Vagina (tissue), 2 donors: Measurements from ENCODE around the gene DAND5.

ENCODE experiments used
- POLR2A ChIP-seq, 2 donors: fragments of 450-650 bp; IDR thresholded peaks; one replicate each; pipeline ENCODE4 v1.6.1; 2017; ENCODE audit warnings: antibody characterized with exemption in 2 of 2, mild to moderate bottlenecking in 2 of 2, moderate library complexity in 2 of 2
- TF ChIP-seq, protein P1 (sequence below), 3 experiments: fragments of 450-650 bp in 2 of 3; fragments of 200-600 bp in 1 of 3; sonication (generic) in 1 of 3; IDR thresholded peaks; one replicate each; pipeline ENCODE4 v1.5.1; 2017 to 2019; ENCODE audit warnings: antibody characterized with exemption in 3 of 3, mild to moderate bottlenecking in 2 of 3, moderate library complexity in 2 of 3

DNA sequence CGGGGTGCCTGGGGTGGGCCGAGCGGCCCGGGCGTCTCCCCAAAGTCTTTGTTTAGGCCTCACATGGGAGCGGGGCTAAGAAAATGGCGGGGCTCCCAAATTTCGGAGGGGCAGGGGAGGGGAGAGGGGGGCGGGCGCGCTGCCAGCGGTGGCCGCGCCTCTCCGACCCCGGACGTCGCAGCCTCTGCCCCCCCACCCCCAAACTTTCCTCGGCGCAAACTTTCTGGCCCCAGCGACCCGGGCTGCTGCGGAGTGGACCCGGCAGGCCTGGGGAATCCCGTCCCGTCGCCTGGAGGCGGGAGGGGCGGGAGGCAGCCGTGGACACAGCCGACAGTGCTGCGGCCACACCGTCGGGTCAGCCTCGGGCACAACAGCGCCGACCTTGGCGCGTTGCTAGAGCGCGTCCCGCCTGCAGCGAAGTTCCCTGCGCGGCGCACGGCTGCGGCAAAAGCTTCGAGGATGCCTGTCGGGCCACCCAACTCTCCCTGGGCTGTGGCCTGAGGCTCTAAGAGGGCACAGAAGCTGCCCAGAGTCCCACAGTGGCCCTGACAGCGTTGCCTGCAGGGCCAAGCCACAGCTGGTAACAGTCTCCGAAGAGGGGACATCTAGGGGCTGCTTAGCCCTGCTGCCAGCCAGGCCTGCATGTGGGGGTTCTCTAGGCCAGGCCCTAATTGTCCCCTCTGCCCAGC lies 27.2 kb downstream of the DAND5 start:
- no peak for TF ChIP-seq POLR2A (IDR thresholded peaks at IDR 0.05)
- TF ChIP-seq, protein P1, sequence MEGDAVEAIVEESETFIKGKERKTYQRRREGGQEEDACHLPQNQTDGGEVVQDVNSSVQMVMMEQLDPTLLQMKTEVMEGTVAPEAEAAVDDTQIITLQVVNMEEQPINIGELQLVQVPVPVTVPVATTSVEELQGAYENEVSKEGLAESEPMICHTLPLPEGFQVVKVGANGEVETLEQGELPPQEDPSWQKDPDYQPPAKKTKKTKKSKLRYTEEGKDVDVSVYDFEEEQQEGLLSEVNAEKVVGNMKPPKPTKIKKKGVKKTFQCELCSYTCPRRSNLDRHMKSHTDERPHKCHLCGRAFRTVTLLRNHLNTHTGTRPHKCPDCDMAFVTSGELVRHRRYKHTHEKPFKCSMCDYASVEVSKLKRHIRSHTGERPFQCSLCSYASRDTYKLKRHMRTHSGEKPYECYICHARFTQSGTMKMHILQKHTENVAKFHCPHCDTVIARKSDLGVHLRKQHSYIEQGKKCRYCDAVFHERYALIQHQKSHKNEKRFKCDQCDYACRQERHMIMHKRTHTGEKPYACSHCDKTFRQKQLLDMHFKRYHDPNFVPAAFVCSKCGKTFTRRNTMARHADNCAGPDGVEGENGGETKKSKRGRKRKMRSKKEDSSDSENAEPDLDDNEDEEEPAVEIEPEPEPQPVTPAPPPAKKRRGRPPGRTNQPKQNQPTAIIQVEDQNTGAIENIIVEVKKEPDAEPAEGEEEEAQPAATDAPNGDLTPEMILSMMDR (IDR thresholded peaks at IDR 0.05), result no peak
